GM04503 (cell line): ENCODE measurements around the gene HMCN2.

Source experiments
- DNase-seq: peaks from one replicate; pipeline ENCODE4 v3.0.0-alpha.2; 2012; ENCODE audit warnings: low read depth

The HMCN2 gene

DNA sequence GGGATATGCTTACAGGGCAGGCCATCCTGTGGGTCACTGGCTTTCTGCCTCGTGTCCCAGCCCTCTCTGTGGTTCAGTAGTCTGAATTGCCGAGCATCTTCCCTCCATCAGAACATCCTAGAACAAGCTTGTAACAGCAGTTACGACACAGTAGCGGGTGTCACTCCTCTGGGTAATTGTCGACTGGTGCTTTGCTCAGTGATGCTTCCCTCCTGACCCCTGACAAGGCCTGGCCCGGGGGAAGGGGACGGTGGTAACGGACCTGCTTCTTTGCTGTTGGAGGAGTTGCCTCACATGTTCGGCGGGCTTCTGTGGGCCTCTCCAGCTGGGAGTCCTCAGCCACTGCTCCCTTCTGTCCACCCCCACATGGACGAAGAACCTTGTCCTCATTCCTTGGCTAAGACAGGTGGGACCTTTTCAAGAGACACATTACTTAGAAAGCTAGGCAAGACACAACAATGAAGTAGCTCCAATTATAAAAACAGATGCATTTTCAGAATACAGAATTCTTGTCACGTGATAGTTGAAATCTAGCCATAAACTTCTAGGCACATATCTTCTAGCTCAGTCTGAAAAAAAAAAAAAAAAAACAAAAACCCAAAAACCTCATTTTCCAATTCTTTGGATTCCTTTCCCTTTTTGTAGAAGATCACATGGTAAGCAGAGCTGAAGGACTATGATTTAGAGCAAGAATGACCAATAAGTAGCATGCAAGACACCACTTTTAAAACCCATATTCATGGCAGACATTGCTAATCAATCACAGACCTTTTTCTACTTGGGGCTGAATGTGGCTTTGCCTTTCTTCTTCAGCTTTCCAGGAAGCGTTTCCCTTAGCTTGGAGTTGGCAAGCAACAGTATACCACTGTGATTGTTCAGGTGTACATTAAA is 25.0 kb downstream of the HMCN2 start:
- DNase-seq = peak; percentile 65

DNA sequence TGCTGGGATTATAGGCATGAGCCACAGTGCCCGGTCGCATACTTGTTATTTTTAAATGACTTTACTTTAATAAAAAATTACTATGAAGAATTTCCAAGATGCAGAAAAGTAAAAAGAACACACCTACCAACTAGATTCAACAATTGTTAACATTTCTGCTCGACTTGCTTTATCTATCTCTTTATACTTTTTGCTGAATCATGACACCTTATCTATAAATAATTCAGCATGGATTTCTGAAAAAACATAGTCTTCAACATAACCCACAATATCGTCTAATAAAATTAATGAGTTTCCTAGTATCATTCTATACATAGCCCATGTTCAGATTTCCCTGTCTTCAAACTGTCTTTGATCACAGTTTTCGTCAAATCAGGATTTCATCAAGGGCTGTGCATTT is 25.9 kb downstream of the HMCN2 start:
- DNase-seq = no peak

DNA sequence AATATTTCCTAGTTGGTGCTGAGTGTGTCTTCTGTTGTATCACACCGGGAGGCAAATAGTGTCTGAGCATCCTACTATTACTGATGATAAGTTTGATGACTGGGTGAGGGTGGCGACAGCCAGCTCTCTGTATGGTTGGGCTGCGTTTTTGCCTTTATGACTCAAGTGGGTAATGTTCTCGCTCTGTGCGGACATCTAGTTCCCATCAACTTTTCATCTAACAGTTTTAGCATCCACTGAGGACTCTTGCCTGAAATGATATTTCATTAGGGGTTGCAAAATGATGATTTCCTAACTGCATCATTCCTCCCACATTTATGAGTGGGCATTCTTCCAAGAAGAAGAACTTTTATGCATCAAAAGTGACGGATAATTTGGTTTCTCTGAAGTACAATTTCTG is 26.5 kb downstream of the HMCN2 start:
- DNase-seq = peak; percentile 11

DNA sequence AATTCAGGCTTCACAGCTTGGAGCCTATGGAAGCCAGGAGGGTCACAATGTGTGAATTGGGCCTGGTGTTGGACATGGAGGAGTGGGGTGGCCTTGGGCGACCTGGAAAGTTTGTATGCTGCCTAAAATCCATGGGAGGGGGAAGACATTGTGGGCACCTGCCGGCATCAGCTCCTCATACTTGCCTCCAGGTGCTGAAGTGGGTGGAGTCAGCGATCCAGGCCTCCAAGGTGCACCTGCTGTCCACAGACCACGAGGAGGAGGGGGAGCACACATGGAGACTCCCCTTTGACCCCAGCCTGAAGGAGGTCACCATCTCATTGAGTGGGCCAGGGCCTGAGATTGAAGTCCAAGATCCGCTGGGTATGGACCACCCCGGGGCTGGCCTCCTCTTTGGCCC is 29.1 kb downstream of the HMCN2 start:
- DNase-seq = no peak

DNA sequence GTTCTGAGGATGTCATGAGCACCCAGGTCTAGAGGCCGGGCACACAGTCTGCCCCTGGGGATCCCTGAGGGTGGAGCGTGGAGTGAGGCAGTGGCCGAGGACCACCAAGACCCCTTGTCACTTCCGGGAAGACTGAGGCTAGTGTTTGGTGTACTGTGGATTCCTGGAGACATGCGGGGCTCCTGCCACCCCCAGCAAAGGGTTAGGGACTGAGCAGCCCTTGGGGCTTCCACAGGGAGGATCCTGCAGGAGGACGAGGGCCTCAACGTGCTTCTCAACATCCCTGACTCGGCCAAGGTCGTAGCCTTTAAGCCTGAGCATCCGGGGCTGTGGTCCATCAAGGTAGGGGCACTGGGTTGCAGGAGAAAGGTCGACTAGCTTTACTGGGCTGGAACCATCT is 29.9 kb downstream of the HMCN2 start:
- no peak for DNase-seq

DNA sequence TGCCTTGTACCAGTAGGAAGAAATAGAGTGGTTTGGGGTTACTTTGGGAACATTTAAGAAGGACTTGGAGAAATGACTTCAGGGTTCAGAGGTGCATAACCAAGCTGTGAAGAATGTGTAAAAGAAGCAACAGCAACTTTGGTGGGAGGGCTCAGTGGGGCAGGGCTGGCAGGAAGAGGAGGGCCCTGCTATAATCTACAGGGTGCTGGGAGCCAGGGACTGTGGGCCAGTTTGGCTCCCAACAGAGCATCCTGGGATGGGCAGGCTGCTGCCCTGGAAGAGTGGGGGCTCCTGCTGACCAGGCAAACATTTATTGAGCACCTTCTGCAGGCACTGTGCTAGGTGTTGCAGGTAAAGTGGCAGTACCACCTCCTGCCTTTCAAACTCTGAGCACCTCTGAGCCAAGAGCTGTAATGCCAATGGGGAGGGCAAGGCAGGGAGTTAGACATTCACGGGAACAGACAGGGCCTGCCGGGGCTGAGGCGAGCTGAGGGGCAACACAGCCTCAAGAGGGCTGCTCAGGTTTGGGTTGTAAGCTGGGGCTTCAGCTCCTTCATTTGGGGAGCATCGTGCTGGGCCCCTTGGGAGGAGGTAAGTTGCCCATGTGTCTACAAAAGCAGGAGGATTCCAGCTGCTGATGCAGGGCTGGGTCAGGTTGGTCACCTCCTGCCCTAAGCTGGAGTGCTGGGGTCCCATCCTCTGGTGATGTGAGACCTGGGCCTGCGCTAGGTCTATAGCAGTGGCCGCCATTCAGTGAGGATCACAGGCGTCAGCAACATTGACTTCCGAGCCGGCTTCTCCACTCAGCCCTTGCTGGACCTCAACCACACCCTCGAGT is 30.6 kb downstream of the HMCN2 start:
- DNase-seq = no peak

DNA sequence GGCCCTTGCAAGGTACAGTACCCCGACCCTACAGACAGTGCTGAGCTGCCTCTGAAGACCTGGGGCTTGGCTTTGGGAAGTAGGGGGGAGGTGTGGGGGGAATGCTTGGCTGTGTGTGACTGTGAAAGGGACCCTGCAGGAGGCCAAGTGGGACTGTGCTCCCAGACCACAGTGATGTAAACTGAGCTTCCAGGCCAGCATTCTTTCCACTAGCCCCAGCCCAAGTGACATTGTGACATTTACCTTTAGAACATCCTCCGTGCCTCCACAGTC is 31.2 kb downstream of the HMCN2 start:
- DNase-seq = no peak

DNA sequence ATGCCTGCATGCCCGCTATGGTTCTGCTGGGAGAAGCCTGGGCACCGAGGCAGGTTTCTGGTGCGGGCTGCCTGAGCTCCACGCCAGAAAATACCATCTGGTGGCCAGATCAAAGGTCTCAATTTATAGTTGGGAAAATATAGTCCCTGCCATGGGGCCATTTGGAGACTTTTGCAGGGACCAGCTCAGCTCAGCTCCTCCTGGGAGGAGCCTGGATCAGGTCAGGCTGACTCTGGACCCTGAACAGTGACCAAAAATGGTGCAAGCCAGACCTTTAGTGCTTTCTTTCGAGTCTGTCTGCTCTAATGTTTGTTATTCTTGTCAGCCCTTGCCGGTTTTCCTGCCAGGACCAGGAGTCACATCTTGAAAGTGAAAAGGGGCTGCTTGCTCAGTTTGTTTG is 31.8 kb downstream of the HMCN2 start:
- no peak for DNase-seq

DNA sequence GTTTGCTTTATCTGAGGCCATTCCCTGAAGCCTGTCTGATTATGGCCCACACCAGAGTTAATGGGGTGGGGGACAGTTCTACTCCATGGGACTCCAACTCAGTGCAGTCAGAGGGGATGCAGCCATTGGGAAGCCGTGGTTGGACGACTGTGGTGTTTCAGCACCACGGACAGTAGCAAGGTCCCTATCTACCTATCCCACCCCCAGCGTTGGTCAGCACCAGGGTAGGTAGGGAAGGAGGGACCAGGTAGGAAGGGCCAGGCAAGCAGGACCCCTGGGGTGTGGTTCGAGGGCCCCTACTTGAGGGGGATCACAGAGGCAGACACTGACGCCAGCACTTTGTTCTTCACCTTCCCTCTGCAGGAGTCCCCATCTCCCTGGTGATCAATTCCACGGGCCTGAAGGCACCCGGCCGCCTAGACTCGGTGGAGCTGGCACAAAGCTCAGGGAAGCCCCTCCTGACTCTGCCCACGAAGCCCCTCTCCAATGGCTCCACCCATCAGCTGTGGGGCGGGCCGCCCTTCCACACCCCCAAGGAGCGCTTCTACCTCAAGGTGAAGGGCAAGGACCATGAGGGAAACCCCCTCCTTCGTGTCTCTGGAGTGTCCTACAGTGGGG is 33.2 kb downstream of the HMCN2 start:
- DNase-seq = no peak

DNA sequence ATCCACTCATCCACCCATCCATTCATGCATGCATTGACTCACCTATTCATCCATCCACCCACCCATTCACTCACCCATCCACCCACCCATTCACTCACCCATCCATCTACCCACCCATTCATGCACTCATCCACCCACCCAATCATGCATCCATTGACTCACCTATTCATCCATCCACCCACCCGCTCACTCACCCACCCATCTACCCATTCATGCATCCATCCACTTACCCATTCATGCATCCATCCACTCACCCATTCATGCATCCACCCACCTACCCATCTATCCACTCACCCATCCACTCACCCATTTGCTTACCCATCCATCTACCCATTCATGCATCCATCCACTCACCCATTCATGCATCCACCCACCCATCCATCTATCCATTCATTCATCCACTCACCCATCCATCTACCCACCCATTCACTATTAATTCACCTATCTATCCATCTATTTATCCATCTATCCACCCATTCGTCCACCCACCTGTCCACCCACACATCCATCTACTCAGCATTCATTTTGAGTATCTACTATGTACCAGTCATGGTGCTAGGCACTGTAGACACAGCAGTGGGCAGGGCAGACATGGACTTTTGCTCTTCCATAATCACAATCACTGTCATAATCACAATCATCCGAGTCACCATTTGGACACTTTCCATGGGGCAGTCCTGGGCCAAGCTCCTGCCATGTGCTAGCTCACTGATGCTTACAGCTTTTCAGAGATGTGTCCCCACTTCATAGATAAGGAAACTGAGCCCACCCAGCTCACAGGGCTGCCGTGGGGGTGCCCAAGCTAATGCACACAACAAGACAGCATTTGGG is 34.4 kb downstream of the HMCN2 start:
- DNase-seq = no peak

DNA sequence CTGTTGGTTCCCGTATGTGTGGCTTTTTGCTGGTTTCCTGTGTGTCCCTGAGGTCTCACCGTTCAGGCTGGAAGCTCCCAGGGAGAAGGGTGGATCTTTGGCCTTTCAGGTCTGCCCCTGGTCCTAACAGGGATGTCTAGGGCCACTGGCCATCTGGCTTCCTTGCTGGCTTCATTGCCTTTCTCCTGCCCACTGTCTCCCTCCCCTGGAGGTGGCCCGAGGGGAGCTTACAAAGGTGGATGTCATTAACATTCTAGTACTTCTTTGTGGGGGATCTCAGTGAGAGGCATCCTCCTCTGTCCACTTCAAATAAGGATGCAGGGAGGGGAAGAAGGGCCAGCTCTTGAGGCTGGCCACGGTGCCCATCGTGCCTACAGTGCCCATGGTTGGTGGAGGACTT is 35.2 kb downstream of the HMCN2 start:
- no peak for DNase-seq

DNA sequence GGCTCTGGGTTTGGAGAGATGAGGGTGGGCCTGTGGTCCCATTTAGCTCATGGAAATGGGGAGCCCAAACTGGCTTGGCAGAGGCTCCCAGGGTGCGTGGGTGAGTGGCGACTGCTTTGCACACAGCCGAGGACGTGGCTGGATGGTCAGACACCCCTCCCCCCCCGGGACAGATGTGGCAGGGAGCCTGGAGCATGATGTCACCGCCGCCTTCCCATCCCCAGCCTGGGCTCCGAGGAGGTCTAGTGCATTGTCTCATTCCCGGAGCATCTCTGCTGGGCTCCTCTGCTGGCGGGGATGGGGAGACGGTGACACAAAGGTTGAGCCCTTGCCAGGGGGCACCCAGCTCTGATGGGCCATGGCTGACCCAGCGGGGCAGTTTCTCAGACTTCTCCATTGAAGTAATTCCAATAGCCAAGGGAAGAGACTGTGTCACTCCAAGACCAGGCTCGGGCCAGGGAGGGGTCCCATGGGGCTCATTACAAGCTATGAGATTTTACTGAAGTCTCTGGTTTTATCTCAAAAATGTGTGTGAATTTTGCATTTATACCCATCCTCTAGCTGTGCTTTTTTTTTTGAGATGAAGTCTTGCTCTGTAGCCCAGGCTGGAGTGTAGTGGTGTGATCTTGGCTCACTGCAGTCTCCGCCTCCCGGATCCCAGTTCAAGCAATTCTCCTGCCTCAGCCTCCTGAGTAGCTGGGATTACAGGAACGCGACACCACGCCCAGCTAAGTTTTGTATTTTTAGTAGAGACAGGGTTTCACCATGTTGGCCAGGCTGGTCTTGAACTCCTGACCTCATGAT is 36.1 kb downstream of the HMCN2 start:
- DNase-seq = peak; percentile 38

DNA sequence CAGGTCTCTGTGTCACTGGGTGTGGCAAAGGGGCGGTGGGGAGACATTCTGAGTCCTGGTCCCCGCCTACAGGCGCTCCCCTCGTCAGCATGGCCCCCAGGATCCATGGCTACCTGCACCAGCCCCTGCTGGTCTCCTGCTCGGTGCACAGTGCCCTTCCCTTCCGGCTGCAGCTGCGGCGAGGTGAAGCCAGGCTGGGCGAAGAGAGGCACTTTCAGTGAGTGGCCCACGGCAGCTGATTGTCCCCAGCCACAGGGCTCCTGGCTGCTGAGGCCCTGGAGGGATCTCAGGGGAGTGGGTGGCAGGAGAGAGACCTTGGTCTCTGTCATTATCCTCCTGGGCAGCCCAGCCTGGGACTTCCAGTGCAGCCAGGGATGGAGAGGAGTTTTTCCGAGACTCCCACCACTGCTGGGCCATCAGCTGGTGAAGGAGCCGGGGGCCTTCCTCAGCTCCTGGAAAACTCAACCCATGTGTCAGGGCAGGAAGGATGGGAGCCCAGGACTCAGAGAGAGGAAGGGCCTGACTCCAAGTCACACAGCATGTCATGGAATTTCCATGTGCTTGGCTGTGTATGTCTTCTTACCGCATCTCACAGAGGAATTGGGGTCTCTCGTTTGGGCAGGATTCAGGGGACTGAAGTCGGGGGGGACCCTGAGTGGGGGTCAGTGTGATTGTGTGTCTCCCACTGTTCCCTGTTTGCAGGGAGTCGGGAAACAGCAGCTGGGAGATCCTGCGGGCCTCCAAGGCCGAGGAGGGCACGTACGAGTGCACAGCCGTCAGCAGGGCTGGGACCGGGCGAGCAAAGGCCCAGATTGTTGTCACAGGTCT is 37.4 kb downstream of the HMCN2 start:
- DNase-seq = no peak

DNA sequence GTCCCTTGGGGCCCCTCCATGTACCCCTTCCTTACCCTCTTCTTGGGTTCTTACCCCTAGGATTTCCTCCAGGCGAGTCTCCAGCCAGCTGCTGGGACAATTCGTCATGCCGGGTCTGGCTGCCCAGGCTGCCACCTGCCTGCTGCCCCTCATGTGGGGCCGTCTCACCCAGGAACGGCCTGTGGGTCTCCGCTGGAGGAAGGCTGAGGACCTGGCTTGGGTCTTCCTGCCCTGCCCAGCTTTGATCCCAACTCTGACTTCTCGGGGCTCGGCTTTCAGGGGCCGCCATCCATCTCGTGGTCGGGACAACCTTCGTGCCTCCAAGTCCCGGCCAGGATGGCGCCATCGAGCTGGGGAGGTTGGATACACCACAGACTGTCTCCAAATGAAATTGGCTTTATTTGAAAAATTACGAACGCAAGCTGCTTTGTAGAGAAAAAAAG is 38.1 kb downstream of the HMCN2 start:
- no peak for DNase-seq

DNA sequence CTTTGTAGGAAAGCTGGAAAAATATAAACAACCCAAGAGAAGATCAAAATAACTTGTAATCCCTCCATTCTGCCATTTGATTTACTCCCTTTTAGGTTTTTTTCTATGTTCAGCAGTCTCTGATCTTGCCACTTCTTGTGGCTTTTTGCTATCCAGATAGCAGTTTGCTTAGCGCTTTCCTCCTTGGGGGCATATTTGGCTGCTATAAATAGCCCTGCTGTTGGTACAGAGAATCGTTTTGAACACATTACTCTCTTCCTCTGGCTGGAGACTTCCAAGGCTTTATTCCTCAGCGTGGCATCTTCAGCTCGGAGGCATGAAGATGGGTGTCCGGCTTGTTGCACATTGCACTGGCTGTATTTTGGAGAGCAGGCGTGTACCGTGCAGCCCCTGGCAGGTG is 38.6 kb downstream of the HMCN2 start:
- no peak for DNase-seq

DNA sequence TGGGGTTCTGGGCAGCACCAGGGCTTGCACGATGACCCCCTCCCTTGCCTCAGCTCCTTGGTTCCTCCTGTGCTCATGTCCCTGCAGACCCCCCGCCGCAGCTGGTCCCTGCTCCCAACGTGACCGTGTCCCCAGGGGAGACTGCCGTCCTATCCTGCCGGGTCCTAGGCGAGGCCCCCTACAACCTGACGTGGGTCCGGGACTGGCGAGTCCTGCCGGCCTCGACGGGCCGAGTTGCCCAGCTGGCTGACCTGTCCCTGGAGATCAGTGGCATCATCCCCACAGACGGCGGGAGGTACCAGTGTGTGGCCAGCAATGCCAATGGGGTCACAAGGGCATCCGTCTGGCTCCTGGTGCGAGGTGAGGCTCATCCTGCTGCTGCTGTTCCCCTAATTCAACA is 39.1 kb downstream of the HMCN2 start:
- DNase-seq = no peak

DNA sequence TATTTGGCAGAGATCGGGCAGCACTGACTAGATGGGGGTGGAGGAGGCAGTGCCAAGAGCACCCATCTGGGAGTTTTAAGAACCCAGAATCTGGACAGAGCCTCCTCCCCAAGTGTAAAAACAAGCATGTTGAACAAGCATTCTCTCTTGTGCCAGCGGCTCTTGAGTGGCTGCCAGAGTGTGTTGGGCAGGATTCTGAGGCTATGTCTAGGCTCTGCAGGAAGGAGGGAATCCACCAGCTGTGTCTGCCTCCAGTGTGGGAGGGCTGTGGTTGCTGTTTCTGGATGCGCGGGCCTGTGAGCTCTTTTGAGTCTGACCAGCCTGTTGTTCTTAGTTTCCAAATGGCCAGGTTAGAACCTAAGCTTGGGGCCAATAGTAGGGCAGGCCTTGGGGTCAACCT is 39.8 kb downstream of the HMCN2 start:
- DNase-seq = no peak

DNA sequence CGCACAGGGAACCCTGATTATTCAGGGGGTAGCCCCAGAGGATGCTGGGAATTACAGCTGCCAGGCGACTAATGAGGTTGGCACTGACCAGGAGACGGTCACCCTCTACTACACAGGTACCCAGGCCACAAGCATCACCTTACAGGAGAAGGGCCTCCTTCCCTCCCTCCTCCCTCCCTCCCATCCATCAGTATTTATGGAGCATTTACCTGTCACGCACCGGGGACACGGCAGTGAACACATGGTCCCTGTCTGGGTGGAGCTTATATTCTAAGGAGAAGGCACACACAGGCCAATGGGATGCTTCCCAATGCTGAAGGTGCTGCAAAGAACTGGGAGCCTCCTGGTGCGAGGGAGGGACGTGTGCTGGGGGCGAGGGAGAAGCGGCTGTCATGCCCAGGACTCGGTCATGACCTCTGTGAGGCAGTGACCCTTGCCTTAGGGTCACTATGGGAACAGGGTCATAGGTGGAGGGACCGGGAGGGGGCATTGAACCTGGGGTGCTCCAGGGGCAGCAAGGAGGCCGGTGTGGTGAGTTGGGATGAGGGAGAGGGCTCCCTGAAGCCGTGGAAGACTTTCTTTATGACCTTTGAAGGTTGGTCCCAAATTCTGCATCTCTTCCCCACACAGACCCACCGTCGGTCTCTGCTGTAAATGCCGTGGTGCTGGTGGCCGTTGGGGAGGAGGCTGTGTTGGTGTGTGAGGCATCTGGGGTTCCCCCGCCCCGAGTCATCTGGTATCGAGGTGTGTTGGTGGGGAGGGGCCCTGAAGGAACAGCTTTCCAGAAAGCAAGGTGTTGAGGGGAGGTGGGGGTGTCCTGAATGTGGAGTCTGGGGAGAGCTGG is 41.5 kb downstream of the HMCN2 start:
- no peak for DNase-seq

DNA sequence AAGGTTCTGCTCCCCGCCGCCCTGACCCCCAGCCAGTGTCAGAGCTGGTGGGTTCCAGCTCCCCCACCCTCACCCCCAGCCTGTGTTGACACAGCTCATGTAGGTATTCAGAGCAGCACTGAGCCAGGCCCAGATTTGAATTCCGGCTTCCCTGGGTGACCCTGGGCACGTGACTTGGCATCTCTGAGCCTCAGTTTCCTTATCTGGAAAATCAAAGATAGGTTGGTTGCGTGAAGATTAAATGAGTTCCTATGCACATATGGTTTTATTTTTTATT is 42.0 kb downstream of the HMCN2 start:
- DNase-seq = no peak

DNA sequence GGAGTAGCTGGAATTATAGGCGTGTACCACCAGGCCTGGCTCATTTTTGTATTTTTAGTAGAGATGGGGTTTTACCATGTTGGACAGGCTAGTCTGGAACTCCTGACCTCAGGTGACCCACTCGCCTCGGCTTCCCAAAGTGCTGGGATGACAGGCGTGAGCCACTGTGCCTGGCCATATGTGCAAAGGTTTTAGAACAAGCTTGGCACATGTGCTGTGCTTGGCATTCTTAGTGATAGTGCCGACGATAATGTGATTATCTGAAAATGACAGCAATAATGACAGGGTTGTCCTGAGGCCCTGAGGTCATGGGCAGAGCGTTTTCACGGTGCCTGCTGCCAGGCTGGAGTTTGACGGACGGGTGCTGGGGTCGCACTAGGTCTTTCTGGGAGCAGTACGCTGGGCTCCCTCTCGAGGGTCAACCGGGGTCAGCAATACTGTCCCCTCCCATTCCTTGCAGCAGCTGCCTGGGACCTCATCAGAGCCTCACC is 42.6 kb downstream of the HMCN2 start:
- no peak for DNase-seq
